CD8-positive, alpha-beta memory T cell (primary cell): ENCODE measurements around the gene CASR. TPM values are rescaled to one million over a fixed set of nuclear protein-coding genes. Genes with fewer than 3 reads are reported as not detected.

Experiments
- CTCF ChIA-PET: fragments of 350-600 bp; sonication (Branson Sonifier 250); formaldehyde crosslinking; loops from one replicate; lab custom pipeline; 2021; ENCODE audit warnings: antibody characterized with exemption; lab: Charles Lee
- POLR2A ChIA-PET: fragments of 350-600 bp; sonication (Branson Sonifier 250); formaldehyde crosslinking; loops from one replicate; lab custom pipeline; 2021; ENCODE audit warnings: antibody characterized with exemption; lab: Charles Lee
- DNase-seq, 5 donors: peaks; one replicate each; pipeline versions ENCODE4 v3.0.0 to v3.0.0-alpha.2; 2020 to 2022; ENCODE audit warnings: mixed read lengths in 1 of 5
- H3K27ac ChIP-seq: one replicate; pipeline ENCODE4 v1.7.0; 2013; ENCODE audit warnings: low read depth, mild to moderate bottlenecking, low read length, moderate library complexity
- H3K27me3 ChIP-seq: 2 replicates; pipeline ENCODE4 v1.7.0; 2013; ENCODE audit warnings: low read length, mild to moderate bottlenecking; ENCODE audit not compliant: insufficient read depth, poor library complexity, severe bottlenecking
- H3K36me3 ChIP-seq: 2 replicates; pipeline ENCODE4 v1.7.0; 2013; ENCODE audit warnings: mild to moderate bottlenecking, low read length, moderate library complexity; ENCODE audit not compliant: insufficient read depth
- H3K4me1 ChIP-seq: 2 replicates; pipeline ENCODE4 v1.7.0; 2013; ENCODE audit warnings: mild to moderate bottlenecking, low read length, moderate library complexity; ENCODE audit not compliant: insufficient read depth
- H3K4me3 ChIP-seq: 2 replicates; pipeline ENCODE4 v1.7.0; 2013; ENCODE audit warnings: mild to moderate bottlenecking, low read length
- H3K9me3 ChIP-seq: 2 replicates; pipeline ENCODE4 v1.7.0; 2013; ENCODE audit warnings: mild to moderate bottlenecking, low read length
- H3K27ac Mint-ChIP-seq, 8 donors: one replicate each; pipeline ENCODE4 v1.8.0; 2020 to 2021; ENCODE audit warnings: mixed read lengths in 8 of 8, mild to moderate bottlenecking in 6 of 8, inconsistent platforms in 3 of 8, moderate library complexity in 3 of 8
- H3K27me3 Mint-ChIP-seq, 2 donors: one replicate each; pipeline ENCODE4 v1.8.0; 2020 to 2021; ENCODE audit warnings: mixed read lengths in 2 of 2, mild to moderate bottlenecking in 1 of 2, moderate library complexity in 1 of 2
- H3K36me3 Mint-ChIP-seq, 3 donors: one replicate each; pipeline ENCODE4 v1.8.0; 2020 to 2021; ENCODE audit warnings: mixed read lengths in 3 of 3, inconsistent platforms in 1 of 3, mild to moderate bottlenecking in 1 of 3
- H3K4me1 Mint-ChIP-seq, 3 donors: one replicate each; pipeline ENCODE4 v1.8.0; 2020 to 2021; ENCODE audit warnings: mixed read lengths in 3 of 3, inconsistent platforms in 1 of 3, mild to moderate bottlenecking in 1 of 3
- H3K4me3 Mint-ChIP-seq, 7 donors: one replicate each; pipeline ENCODE4 v1.8.0; 2020 to 2021; ENCODE audit warnings: mixed read lengths in 7 of 7, mild to moderate bottlenecking in 6 of 7, moderate library complexity in 4 of 7, inconsistent platforms in 2 of 7
- H3K9me3 Mint-ChIP-seq, 5 donors: one replicate each; pipeline ENCODE4 v1.8.0; 2020 to 2022; ENCODE audit warnings: mixed read lengths in 5 of 5, mild to moderate bottlenecking in 3 of 5, moderate library complexity in 2 of 5, inconsistent platforms in 1 of 5
- polyA plus RNA-seq: library from polyadenylated mRNA; unstranded; fragments of 300-500 nt; fragmentation: Illumina TruSeq; gene quantifications from one replicate; pipeline ENCODE4 v1.2.3, GENCODE V29; 2021
- total RNA-seq, 2 experiments: library from RNA; stranded (reverse); gene quantifications; one replicate each; pipeline ENCODE4 v1.2.3, GENCODE V29; 2021

Gene CASR
- total and polyA plus RNA-seq, 3 experiments from 2014 or later = not detected

GRCh38 chr3:122253581-122253980 is 70.1 kb downstream of the CASR start:
- Histone ChIP-seq H3K4me3 (no peak overlapping the region), H3K9me3 (no peaks in the 10 kb centered on the region), H3K27ac (no peak overlapping the region), H3K4me1 (no peaks in the 10 kb centered on the region), H3K36me3 (no peaks in the 10 kb centered on the region), H3K27me3 (no peaks in the 10 kb centered on the region)
- peaks cover under 1 to 5% (median 4%) of the 10 kb centered on the region in 3 donors for H3K4me1 Mint-ChIP-seq
- ChIA-PET CTCF (no interaction called here), POLR2A (no interaction called here)
- no peak overlapping the region for H3K27ac Mint-ChIP-seq
- peak overlapping the region in 1 of 7 donors; percentile 6 for H3K4me3 Mint-ChIP-seq
- peaks cover 4% of the 10 kb centered on the region in 2 donors for H3K27me3 Mint-ChIP-seq
- H3K36me3 Mint-ChIP-seq = no peaks in the 10 kb centered on the region
- H3K9me3 Mint-ChIP-seq = no peaks in the 10 kb centered on the region
- DNase-seq = no peak

GRCh38 chr3:122255757-122256439 is 72.4 kb downstream of the CASR start:
- no peaks in the 10 kb centered on the region for H3K36me3 ChIP-seq
- Mint-ChIP-seq H3K4me1 (peaks cover 3 to 6% (median 5%) of the 10 kb centered on the region in 3 donors), H3K9me3 (no peaks in the 10 kb centered on the region), H3K27me3 (peaks cover 0 to 12% of the 10 kb centered on the region in 2 donors), H3K4me3 (no peak overlapping the region), H3K27ac (peak overlapping the region in 1 of 8 donors; percentile 10), H3K36me3 (no peaks in the 10 kb centered on the region)
- H3K4me1 ChIP-seq = no peaks in the 10 kb centered on the region
- no peaks in the 10 kb centered on the region for H3K27me3 ChIP-seq
- no peak overlapping the region for H3K27ac ChIP-seq
- POLR2A ChIA-PET = no interaction called here
- CTCF ChIA-PET = no interaction called here
- no peak for DNase-seq
- H3K9me3 ChIP-seq = no peaks in the 10 kb centered on the region
- no peak overlapping the region for H3K4me3 ChIP-seq

- Mint-ChIP-seq H3K9me3 (no peaks in the 10 kb centered on the region), H3K4me1 (peaks cover 3 to 6% (median 5%) of the 10 kb centered on the region in 3 donors), H3K27me3 (peaks cover 0 to 22% of the 10 kb centered on the region in 2 donors), H3K4me3 (no peak overlapping the region), H3K27ac (no peak overlapping the region), H3K36me3 (no peaks in the 10 kb centered on the region)
- CTCF ChIA-PET = no interaction called here
- DNase-seq = no peak
- Histone ChIP-seq H3K27ac (no peak overlapping the region), H3K4me1 (no peaks in the 10 kb centered on the region), H3K9me3 (no peaks in the 10 kb centered on the region), H3K36me3 (no peaks in the 10 kb centered on the region), H3K4me3 (no peak overlapping the region), H3K27me3 (no peaks in the 10 kb centered on the region)
- POLR2A ChIA-PET = interaction anchor here (0.7 kb wide), 1 partner anchor 22 kb away, joined by 9 read pairs; no protein-coding TSS in a partner anchor
These were observed 74.3 kb downstream of the CASR start for GRCh38 chr3:122257644-122258364.

- Histone ChIP-seq H3K36me3 (no peaks in the 10 kb centered on the region), H3K4me3 (no peak overlapping the region), H3K27ac (no peak overlapping the region), H3K9me3 (no peaks in the 10 kb centered on the region), H3K4me1 (no peaks in the 10 kb centered on the region), H3K27me3 (no peaks in the 10 kb centered on the region)
- Mint-ChIP-seq H3K4me3 (no peak overlapping the region), H3K27ac (peak overlapping the region in 1 of 8 donors; percentile 38), H3K36me3 (no peaks in the 10 kb centered on the region), H3K9me3 (no peaks in the 10 kb centered on the region), H3K4me1 (peaks cover 3 to 6% (median 5%) of the 10 kb centered on the region in 3 donors), H3K27me3 (peaks cover 0 to 32% of the 10 kb centered on the region in 2 donors)
- POLR2A ChIA-PET = interaction anchor here (0.7 kb wide), 1 partner anchor 462 kb away, joined by 6 read pairs; no protein-coding TSS in a partner anchor
- DNase-seq = peak in 2 of 5 donors; percentile 12 to 16
- CTCF ChIA-PET = interaction anchor here (2.0 kb wide), 1 partner anchor 10 kb away, joined by 5 read pairs; no protein-coding TSS in a partner anchor
These were observed 75.4 kb downstream of the CASR start for GRCh38 chr3:122258757-122259371.

GRCh38 chr3:122260206-122260605 is 76.7 kb downstream of the CASR start:
- no peaks in the 10 kb centered on the region for H3K9me3 Mint-ChIP-seq
- Histone ChIP-seq H3K9me3 (no peaks in the 10 kb centered on the region), H3K4me1 (no peaks in the 10 kb centered on the region), H3K27ac (no peak overlapping the region), H3K27me3 (no peaks in the 10 kb centered on the region), H3K36me3 (no peaks in the 10 kb centered on the region), H3K4me3 (no peak overlapping the region)
- no peaks in the 10 kb centered on the region for H3K36me3 Mint-ChIP-seq
- no peak overlapping the region for H3K27ac Mint-ChIP-seq
- POLR2A ChIA-PET = no interaction called here
- H3K27me3 Mint-ChIP-seq = peaks cover 0 to 44% of the 10 kb centered on the region in 2 donors
- CTCF ChIA-PET = interaction anchor here (0.9 to 2.0 kb wide), 2 partner anchors 11 to 14 kb away, joined by 3 to 5 read pairs; no protein-coding TSS in a partner anchor
- H3K4me3 Mint-ChIP-seq = no peak overlapping the region
- DNase-seq = no peak
- peaks cover 3 to 6% (median 5%) of the 10 kb centered on the region in 3 donors for H3K4me1 Mint-ChIP-seq

- DNase-seq = no peak
- H3K27me3 ChIP-seq = no peaks in the 10 kb centered on the region
- CTCF ChIA-PET = interaction anchor here (1.6 kb wide), 1 partner anchor 10 kb away, joined by 3 read pairs; no protein-coding TSS in a partner anchor
These were observed 79.6 kb downstream of the CASR start for GRCh38 chr3:122263058-122263457.

GRCh38 chr3:122263974-122264588 is 80.6 kb downstream of the CASR start:
- Mint-ChIP-seq H3K4me3 (no peak overlapping the region), H3K4me1 (no peaks in the 10 kb centered on the region), H3K27me3 (peaks cover 0 to 44% of the 10 kb centered on the region in 2 donors), H3K27ac (no peak overlapping the region), H3K9me3 (no peaks in the 10 kb centered on the region), H3K36me3 (no peaks in the 10 kb centered on the region)
- Histone ChIP-seq H3K4me3 (no peak overlapping the region), H3K4me1 (no peaks in the 10 kb centered on the region), H3K27ac (no peak overlapping the region), H3K36me3 (no peaks in the 10 kb centered on the region), H3K27me3 (no peaks in the 10 kb centered on the region), H3K9me3 (no peaks in the 10 kb centered on the region)
- DNase-seq = no peak
- ChIA-PET CTCF (no interaction called here), POLR2A (no interaction called here)

More at GRCh38 chr3:122263058-122263457, 79.6 kb downstream of the CASR start:
- Histone ChIP-seq H3K4me1 (no peaks in the 10 kb centered on the region), H3K4me3 (no peak overlapping the region), H3K9me3 (no peaks in the 10 kb centered on the region), H3K27ac (no peak overlapping the region), H3K36me3 (no peaks in the 10 kb centered on the region)
- Mint-ChIP-seq H3K27ac (no peak overlapping the region), H3K36me3 (no peaks in the 10 kb centered on the region), H3K4me1 (peaks cover 0 to 4% (median 3%) of the 10 kb centered on the region in 3 donors), H3K4me3 (no peak overlapping the region), H3K27me3 (peaks cover 0 to 50% of the 10 kb centered on the region in 2 donors), H3K9me3 (no peaks in the 10 kb centered on the region)
- POLR2A ChIA-PET = no interaction called here
